Stimulated activated CD8-positive, alpha-beta memory T cell treated with anti-CD3 and anti-CD28 coated beads, Interleukin-12 subunit alpha, Interleukin-12 subunit beta, amount 100 ng/mL, for 4 hours (primary cell): ENCODE measurements around the gene SEMA4F.

Experiments
- DNase-seq: peaks from one replicate; pipeline ENCODE4 v3.0.0-alpha.2; 2020; ENCODE audit warnings: low read depth

Gene SEMA4F

DNA sequence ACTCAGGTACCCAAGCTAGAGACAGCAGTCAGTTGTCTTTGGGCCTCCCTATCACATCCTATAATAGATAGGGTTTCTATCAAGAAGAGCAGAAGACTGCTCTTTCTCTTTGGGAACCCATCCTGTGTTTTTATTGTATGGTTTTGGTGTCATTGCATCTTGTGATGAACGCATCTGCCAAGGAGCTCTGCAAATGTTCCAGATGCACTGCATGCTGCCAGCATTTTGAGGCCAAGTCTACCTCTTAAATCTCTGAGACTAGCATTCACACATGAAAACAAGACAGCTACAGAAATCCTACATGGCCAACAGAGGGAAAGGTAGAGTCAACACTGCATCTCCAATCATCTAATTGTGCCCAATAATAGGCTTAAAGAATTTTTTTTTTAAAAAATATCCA is 14.0 kb downstream of the SEMA4F start:
- no peak for DNase-seq

DNA sequence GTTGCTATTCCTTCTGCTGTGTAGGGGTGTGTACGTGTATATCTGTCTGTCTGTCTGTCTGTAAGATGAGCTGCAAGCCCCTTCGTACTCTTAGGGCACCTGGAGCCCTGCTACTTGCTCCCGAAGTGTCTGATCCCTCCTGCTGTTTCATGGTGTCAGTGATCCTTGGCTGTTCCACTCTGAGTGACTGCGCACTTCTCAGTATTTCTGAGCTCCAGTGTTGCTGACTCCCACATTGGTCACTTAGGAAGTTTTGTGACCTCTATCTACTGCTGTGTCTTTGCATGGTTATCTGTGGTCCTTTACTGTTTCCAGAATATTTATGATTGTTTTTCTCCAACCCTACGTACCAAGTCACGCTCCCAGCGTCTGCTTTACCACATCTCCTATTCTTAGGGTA is 16.2 kb downstream of the SEMA4F start:
- DNase-seq, result no peak

DNA sequence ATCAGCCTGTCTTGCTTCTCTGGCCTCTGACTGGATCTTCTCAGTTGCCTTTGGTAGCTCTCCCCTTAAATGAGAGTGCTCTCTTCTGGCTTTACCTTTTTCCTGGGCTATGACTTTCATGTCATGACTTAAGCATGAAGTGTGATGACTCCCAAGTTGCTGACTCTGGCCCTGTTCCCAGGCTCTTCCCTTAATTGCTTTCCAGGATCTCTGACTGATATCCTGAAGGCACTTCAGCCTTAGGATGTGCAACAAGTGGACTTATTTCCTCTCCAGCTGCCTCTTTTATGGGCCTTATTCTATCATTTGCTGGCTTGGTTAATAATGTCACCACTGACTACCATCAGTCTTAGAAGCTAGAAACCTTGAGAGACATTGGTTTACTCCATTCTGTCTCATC is 17.4 kb downstream of the SEMA4F start:
- DNase-seq, result no peak

DNA sequence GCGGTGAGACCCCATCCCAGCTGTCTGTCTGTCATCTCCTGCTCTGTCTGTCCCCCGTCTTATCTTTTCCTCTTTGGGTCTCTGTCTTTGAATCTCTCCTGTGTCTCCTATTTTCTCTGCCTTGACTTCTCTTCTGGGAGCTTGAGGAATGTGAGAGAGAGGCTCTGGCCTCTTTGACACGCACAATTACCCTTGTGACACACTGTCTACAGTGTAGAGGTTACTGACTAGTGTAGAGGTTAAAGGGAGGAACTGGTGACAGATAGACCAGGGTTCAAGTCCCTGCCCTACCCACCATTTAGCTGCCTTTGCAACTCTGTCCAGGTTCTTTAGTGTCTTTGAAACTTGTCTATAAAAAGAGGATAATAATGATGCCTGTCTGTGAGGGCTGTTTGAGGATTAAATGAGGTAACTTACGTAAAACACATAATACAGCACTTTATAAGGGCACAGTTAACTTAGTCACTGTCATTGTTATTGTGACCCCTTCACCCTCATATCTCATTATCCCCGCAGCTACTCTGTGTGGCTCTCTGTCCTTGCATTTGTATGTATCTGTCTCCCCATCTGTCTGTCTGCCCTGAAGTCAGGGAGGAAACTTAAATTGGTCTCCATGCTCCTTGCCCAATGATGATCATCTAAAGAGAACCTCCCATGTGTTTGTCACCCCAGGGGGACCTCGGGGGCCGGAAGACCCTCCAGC is 19.9 kb downstream of the SEMA4F start:
- no peak for DNase-seq

DNA sequence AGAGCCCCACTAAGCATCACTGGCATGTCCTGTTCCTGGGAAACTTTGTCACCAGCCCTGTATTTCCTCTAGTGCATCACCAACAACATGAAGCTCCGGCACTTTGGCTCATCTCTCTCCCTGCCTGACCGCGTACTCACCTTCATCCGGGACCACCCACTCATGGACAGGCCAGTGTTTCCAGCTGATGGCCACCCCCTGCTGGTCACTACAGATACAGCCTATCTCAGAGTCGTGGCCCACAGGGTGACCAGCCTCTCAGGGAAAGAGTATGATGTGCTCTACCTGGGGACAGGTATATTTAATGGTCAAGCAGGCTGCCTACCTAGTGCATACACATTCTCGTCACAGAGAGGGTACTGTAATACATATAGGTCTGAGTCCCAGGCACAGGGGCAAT is 21.0 kb downstream of the SEMA4F start:
- DNase-seq, result no peak

DNA sequence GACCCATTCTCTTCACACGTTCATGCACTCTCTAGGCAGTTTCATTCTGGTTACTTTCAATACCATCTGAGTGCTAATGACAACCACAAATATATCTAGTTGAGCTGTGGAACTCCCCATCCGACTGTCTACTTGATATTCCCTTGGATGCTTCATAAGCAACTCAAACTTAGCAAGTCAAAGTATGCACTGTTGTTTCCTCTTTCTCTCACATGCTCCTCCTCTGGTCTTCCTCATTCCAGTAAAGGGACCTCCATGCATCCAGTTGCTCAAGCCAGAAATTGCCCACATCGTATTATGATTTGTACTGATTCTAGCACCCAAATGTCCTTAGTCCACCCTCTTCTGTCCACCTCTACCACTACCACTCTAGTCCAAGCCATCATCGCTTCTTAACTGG is 22.3 kb downstream of the SEMA4F start:
- DNase-seq, result no peak

DNA sequence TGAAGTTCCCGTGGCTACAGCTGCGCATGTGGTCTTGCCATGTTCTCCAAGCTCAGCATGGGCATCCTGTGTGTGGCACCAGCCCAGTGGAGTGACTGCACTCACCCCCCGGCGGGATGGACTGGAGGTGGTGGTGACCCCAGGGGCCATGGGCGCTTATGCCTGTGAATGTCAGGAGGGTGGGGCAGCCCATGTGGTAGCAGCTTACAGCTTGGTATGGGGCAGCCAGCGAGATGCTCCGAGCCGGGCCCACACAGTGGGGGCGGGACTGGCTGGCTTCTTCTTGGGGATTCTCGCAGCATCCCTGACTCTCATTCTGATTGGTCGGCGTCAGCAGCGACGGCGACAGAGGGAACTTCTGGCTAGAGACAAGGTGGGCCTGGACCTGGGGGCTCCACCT is 25.6 kb downstream of the SEMA4F start:
- DNase-seq, result no peak

DNA sequence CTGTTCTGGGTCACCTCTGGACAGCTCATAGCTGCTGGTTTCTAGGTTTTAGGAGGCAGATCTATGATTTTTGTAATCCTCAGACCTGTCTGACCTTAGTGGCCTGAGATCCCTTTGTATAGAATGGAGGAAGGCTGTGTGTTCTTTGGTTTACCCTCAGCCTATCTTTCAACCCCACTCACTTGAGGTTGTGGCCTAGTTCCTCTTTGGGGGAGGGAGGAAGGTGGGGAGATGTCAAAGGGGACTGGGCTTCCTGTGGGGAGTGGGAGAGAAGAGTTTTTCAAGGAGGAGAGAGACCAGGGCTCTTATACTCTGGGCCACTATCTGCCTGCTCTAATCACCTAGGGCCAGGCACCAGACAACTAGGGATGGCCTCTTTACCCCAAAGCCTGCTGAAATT is 28.5 kb downstream of the SEMA4F start:
- no peak for DNase-seq

DNA sequence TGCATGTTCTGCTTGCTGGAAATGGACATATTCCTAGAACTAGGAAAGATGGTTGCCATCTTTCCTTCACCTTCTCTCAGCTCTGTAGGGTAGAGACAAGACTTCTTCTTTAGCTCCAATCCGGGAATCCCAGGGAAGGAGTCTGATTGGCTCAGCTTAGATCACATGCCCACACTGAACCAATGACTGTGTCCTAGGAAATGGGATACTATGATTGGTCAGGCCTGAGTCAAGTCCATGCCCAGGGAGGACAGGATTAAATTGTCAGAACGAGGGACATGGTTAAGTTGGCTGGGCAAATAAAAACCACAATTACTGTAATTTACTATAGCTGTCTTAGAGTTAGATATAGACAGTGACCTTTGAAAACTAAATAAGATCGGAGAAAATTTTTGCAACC is 31.4 kb downstream of the SEMA4F start:
- DNase-seq, result no peak

DNA sequence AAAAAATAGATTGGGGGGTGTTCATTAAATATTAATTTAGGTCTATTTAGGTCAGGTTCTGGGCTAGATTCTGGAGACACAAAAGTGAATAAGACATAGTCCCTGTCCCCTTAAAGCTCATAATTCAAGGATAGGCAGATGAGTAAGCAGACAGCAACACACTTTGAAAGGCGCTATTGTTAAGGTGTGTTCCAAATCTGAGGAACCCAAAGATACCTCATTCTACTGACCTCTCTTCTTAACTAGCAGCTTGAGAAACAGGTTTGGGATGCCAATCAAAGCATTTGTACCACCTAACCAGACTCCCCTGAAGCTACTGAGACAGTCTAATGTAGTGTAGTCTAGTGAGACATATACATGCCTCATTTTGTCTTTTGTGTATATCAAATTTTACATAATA is 34.8 kb downstream of the SEMA4F start:
- no peak for DNase-seq

DNA sequence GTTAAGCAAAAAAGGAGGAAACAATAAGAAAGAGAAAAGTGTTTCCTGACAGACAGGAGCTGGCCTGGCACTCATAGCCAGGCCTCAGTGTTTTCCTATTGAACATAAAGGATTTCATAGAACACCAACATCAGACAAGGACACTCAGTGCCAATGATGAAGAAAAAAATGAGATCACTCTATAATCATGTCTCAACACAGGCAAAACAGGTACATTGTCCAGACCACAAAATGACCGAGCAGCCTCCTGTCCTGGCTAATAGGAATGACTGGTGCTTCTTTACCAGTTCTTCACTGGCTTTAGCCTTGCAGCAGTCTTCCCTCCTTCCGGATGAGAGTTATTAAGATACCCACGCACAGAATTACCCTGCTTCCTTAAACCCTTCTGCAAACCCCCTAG is 35.6 kb downstream of the SEMA4F start:
- DNase-seq, result no peak

DNA sequence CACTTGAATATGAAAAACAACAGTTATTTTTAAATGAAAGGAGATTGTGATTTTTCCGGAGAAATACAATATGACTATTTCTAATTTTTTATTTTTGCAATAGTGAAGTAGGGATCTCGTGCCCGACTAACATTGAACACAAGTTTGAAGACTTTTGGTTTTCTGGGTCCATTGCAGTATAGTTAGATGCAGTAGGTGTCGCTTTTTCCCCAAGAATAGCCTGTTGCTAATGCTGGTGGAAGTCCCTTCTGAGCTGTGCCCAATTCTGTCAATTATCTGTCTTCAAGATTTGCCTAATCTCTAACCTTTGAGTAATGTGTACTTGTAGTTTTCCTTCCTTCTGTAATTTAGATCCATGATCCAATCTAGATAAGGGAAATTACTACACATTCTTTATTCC is 36.5 kb downstream of the SEMA4F start:
- DNase-seq, result no peak

DNA sequence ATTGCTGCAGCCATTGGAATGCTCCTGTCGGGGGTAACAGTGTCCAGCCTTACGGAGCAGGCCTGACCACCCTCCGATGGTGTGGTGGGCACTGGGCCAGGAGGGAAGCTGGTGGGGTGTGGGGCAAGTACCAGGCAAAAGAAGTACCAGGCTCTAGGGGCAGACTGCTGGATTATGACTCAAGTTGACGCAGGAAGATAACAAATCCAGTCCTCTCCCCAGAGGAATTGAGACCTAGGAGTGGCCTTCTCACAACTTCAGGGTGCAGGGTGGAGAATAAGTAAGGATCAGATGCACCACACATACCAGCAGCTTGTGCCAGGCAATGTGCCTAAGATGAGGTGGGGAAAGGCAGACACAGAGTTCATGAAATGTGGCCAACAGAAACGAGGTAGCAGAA is 37.9 kb downstream of the SEMA4F start:
- DNase-seq, result no peak

DNA sequence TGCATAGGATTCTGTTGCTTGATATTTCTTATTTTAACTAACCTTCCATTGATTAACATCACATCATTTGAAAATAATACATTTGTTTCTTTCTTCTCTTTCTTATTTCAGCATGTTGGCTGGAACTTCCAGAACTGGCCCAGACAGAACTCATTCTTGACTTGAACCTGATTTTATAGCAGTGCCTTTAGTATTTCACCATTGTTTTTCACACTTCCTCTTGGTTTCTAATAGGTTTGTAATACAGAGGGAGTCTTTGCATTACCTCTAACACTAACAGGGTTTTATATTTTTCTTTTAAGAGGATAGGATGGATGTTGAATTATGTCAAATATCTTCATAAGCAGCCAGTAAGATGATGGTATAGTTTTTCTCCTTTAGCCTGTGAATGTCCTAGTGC is 39.2 kb downstream of the SEMA4F start:
- DNase-seq, result no peak

DNA sequence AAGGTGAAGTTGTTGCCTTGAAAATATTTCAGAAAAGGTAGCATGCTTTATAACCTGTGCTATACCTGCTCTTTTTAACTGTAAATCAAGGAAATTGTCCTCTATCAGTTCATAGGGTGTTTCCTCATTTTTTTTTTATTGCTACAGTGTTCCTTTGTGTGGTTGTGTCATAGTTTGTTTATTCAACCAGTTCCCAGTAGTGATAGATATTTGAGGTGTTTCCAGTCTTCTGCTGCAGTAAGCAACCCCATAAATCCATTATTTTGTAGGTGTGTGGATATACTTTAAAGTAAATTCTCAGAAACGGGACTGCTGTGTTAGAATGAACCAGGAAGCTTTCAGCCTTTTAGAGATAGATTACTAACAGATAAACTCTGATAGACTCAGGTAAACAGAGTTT is 39.6 kb downstream of the SEMA4F start:
- no peak for DNase-seq

DNA sequence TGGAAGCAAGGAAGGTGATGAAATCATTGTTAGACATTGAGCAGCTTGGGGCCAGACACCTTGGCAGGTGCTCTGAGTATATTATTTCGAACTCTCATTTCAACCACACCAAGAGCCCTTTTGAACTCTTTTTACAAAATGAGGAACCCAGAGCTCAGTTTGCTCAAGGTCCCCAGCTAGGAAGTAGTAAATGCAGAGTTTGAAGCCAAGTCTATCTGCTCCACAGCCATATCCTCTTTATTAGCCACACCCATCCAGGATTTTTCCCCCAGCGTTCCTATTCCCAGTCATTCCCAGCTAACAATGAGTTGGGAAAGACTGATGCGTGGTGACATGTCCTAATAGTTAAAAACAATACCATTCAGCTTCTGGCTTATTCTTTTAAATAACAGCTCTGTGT is 40.2 kb downstream of the SEMA4F start:
- no peak for DNase-seq

DNA sequence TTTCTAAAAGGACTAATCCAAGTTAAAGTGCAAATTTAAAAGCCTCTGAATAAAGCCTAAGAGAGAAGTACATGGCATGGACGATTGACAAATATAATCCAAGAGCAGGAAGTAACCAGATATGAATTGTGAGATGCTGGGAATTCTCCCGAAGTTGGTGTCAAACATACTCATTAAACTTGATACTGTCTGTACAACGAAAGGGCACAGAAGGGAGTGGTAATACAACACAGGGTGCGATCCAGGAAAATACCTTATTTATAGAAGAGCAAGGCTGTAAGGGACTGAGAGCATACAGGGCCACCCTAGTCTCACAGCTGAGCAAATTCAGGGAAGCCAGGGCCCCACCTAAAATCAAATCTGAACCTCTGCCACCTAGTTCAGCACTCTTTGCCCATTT is 41.6 kb downstream of the SEMA4F start:
- DNase-seq, result no peak

DNA sequence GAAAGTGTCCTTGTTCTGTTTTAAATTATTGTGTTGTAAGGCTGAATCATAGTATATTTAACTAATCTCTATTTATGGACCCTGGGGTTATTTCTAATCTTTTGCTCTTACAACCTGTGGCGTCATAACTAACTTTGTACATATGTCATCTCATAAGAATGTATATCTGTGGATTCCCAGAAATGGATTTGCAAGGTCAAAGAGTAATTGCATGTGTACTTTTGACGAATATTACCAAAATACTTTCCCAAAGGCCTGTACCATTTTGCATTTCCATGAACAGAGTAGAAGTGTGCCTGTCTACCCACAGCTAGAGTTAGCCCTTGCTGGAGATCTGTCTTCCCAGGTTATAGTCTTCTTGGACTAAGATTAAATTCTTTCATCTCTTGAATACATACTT is 42.8 kb downstream of the SEMA4F start:
- DNase-seq, result no peak

DNA sequence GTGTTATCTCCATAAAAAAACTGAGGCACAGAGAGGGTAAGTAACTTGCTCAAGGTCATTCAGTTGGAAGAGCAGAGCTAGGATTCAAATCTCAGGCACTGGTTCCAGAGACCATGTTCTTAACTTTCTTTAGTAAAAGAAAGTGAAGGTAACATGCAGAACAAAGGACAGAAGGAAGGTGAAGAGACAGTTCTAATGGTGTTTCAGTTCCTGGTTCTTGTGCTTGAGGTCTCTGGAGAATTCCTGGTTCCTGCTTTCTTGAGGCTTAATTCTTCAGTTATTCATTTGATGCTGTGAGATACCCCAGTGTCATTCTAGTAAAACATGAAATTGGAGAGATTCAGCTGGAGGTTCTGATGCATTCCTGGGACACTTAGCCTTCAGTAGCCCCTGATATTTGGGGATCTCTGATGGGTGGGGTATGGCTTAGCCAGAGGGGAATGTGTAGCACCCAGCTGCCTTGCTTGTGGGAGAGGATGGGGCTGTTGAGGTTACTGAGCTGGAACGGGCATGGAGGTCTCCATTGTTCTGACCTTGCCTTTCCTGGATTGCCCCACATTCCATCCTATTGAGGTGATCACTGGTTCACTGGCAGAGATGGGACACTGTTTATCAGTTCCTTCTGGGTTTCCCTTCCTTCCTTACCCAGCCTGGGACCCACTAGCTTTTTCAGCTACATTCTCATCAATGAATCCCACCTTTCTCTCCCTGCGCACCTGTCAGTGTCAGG is 46.8 kb downstream of the SEMA4F start:
- DNase-seq, result no peak

DNA sequence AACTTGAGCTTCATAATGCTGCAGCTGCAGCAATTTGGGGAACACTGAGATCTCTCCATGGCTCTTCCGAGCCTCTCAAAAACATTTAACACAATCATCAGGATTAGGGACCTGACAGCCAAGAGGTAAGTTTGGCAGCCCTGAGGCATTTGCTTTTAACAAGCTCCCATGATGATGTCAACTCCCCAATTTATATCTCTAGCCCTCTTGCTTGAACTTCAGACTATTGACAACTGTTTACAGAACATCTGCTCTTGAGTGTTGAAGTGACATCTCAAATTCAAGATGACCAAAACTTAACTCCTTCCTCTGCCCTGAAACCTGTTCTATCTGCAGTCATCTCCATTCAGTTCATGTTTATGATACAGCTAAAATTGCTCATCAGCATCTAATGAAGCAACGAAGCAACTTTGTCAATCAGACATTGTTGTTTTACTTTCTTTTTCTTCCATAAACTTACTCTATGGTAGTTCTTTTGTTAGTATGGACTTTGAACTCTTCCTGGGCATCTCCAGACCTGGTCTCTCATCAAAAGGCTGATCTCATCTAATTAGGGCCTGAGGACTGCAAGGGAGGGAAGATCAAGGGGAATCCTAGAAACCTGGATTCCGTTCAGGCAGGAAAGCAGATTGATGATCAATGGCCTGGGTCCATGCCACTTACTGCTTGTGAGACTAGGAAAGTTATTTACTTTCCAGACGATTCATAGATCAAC is 48.1 kb downstream of the SEMA4F start:
- DNase-seq, result no peak

DNA sequence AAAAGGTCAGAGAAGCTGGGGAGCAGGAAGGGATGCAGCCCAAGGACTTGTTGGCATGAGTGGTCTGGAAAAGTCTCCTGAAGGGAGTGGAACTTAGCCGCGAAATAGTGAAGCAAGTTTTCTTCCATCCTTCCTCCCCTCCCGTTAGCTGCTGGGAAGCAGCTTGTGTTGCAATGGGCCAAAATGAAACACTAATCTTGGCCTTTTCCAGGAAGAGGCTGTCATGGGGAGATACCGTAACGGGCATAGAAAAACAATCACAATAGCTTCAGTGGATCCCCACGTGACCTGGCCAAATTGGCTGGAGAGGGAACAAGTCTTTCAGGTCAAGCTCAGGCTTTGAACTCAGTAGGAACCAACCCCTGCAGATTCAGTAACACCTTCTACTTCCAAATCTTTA is 49.3 kb downstream of the SEMA4F start:
- no peak for DNase-seq

DNA sequence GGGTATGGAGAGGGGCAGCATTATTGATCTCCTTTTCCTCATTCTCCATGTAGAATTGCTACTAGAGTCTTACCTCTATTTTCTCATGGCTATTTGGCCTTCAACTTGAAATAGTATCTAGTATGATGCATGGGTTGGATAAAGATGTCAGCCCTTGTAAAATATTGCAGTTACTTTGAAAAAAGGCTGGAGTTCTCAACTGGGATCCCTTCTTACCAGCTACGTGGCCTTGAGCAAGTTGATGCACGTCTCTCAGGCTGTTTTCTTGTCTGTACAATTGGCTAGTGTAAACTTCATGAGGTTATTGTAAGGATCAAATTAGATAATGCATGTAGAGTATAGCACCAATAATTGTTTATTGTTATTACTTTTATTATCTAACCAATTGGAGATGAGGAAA is 50.2 kb downstream of the SEMA4F start:
- no peak for DNase-seq

DNA sequence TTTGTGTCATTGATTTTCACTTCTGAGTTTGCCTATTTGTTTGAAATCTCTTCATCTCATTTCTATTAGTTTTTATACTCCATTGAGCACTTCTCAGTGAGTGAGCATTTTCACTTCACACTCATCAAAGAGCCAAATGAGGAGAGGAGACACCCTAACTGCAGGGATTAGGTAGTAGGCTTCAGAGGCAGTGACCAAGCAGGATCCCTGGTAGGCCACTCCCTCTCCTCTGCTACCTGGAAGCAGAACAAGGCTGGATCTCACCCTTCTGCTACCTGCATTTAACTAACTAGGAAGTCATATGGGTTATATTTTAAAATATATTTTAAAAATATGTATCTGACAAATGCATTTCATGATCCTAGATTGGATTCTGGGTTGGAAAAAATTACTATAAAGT is 52.7 kb downstream of the SEMA4F start:
- no peak for DNase-seq

DNA sequence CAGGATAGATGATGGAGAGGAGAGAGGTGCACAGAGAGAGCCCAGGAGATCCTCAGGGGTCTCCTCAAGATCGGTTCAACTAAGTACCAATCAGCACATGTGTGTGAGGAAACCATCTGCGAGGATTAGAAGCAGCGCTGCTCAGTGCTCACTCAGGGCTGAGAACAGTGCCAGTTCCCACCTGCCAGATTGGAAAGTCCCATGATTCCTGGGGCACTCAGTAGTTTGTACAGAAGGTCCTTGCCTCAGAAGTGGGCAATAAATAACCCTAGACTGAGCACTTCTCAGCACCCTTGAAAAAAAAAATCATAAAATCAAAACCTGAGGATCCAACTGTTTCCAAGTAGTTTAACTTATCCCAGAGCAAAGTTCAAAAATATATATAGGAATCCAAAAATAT is 53.8 kb downstream of the SEMA4F start:
- no peak for DNase-seq
